Measurements from ENCODE around the gene SMAD3.

The SMAD3 gene

GRCh38 chr15:67080900-67081431 is 15.6 kb downstream of the SMAD3 start:
- peak; percentile 87 for DNase-seq (ENCODE audit: low read depth)

- no peak for DNase-seq (ENCODE audit: low read depth)
Observed at GRCh38 chr15:67082007-67082536, 16.7 kb downstream of the SMAD3 start.

- no peak for DNase-seq (ENCODE audit: low read depth)
Observed at GRCh38 chr15:67083135-67083762, 17.8 kb downstream of the SMAD3 start.

GRCh38 chr15:67084561-67084960 is 19.2 kb downstream of the SMAD3 start:
- DNase-seq (ENCODE audit: low read depth), result no peak

GRCh38 chr15:67085237-67085817 is 19.9 kb downstream of the SMAD3 start:
- peak; percentile 57 for DNase-seq (ENCODE audit: low read depth)

GRCh38 chr15:67085818-67086636 is 20.6 kb downstream of the SMAD3 start:
- peak; percentile 55 for DNase-seq (ENCODE audit: low read depth)

GRCh38 chr15:67086637-67086914 is 21.2 kb downstream of the SMAD3 start:
- no peak for DNase-seq (ENCODE audit: low read depth)

- no peak for DNase-seq (ENCODE audit: low read depth)
Observed at GRCh38 chr15:67087507-67088172, 22.2 kb downstream of the SMAD3 start.

GRCh38 chr15:67089217-67090193 is 24.1 kb downstream of the SMAD3 start:
- peak; percentile 84 for DNase-seq (ENCODE audit: low read depth)

- peak; percentile 33 for DNase-seq (ENCODE audit: low read depth)
Observed at GRCh38 chr15:67090297-67091070, 25.1 kb downstream of the SMAD3 start.

GRCh38 chr15:67091071-67091979 is 25.9 kb downstream of the SMAD3 start:
- DNase-seq (ENCODE audit: low read depth), result peak; percentile 98

GRCh38 chr15:67091980-67092677 is 26.7 kb downstream of the SMAD3 start:
- DNase-seq (ENCODE audit: low read depth), result no peak

GRCh38 chr15:67092752-67093503 is 27.5 kb downstream of the SMAD3 start:
- no peak for DNase-seq (ENCODE audit: low read depth)

- DNase-seq (ENCODE audit: low read depth), result no peak
Observed at GRCh38 chr15:67093504-67093862, 28.1 kb downstream of the SMAD3 start.

- no peak for DNase-seq (ENCODE audit: low read depth)
Observed at GRCh38 chr15:67094001-67094826, 28.8 kb downstream of the SMAD3 start.

GRCh38 chr15:67095912-67096311 is 30.5 kb downstream of the SMAD3 start:
- no peak for DNase-seq (ENCODE audit: low read depth)
